SKM-1 treated with dmso at 0.1 percent for 144 hours (cell line): Measurements from ENCODE around the gene AIPL1.

Experiments used
- DNase-seq: peaks from one replicate; lab custom pipeline; 2025; ENCODE audit not compliant: unreplicated experiment; lab: John Stamatoyannopoulos, UW

AIPL1 gene

GRCh38 chr17:6377906-6378305 is 57.0 kb downstream of the AIPL1 start:
- DNase-seq: no peak

GRCh38 chr17:6376931-6377361 is 58.0 kb downstream of the AIPL1 start:
- DNase-seq: no peak

- DNase-seq: no peak
Observed at GRCh38 chr17:6374761-6375312, 60.1 kb downstream of the AIPL1 start.

GRCh38 chr17:6374271-6374691 is 60.6 kb downstream of the AIPL1 start:
- no peak for DNase-seq
